Hematopoietic multipotent progenitor cell treated with erythropoietin and hydrocortisone succinate and interleukin-3 and kit ligand, for 6 days (in vitro differentiated cells): ENCODE measurements around the gene PMEL.
"Not testable (repeated sequence)": the region's sequence is repeated elsewhere in the genome, so short reads cannot be mapped to it uniquely, and the experiment has no call there.

Experiments used
- DNase-seq: peaks from one replicate; pipeline ENCODE4 v3.0.0-alpha.2; 2015

PMEL gene

DNA sequence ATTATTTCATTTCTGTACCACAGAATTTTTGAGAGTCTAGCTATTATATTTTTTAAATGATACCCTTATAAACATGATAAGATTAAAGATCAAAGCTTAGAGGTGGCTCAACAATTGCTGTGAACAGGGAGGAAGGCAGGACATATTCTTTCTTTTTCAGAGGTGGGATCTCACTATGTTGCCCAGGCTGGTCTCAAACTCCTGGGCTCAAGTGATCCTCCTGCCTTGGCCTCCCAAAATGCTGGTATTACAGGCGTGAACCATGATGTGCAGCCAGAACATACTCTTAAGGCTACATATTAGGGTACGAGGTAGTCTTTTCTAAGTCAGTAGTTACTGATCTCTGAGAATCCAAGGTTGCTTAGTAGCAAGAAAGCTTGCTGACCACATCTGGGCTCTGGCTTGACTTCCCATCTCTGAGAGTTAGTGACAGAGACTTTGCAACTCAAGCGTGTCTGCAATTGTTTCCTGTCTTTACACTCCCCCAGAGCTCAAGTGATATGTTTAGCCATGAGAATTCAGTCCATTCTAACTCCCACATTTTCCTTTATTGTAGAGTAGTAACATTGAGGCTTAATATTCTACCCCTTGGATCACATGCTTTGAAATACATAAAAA lies 16.6 kb upstream of the PMEL start:
- peak; percentile 46 for DNase-seq

DNA sequence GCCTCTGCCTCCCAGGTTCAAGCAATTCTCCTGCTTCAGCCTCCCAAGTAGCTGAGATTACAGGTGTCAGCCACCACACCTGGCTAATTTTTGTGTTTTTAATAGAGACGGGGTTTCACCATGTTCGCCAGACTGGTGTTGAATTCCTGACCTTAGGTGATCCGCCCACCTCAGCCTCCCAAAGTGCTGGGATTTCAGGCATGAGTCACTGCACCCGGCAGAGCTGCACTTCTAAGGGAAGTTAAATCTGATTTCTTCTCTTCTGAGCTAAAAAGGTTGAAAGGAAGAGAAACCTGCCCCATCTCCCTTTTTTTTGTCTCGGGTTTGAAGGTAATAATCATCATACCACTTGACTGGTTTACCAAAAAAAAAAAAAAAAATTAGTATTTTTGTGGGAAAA lies 16.0 kb upstream of the PMEL start:
- DNase-seq, result not testable (repeated sequence)

DNA sequence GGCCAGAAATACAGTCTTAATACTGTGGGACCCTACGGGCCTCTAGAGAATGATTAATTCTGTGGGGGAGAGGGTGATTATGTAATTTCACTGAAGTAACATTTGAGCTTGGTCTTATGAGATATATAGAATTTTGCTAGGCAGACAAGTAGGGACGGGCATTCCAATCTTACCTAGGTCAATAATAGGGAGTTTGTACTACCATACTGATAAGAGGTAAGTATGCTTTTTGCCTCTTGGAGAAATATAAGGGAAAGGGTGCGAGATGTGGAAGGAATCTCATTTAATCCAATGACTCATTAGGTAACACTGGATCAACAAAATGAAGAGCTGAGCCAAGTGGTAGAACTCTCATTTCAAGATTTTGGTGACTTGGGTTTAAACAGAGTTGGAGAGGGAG lies 13.2 kb upstream of the PMEL start:
- no peak for DNase-seq

DNA sequence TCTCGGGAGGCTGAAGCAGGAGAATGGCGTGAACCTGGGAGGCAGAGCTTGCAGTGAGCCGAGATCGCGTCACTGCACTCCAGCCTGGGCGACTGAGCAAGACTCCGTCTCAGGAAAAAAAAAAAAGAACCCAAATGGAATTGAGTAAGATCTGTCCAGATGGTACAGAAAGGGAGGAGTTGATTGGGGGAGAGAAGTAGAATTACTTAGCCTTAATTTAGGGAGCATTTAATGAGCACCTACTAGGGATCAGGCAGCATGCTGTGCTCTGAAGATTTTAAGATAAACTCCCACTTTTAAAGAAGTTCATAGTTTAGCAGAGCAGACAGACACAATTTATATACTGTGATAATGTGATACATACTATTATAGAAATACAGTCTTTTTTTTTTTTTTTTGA lies 12.6 kb upstream of the PMEL start:
- no peak for DNase-seq

DNA sequence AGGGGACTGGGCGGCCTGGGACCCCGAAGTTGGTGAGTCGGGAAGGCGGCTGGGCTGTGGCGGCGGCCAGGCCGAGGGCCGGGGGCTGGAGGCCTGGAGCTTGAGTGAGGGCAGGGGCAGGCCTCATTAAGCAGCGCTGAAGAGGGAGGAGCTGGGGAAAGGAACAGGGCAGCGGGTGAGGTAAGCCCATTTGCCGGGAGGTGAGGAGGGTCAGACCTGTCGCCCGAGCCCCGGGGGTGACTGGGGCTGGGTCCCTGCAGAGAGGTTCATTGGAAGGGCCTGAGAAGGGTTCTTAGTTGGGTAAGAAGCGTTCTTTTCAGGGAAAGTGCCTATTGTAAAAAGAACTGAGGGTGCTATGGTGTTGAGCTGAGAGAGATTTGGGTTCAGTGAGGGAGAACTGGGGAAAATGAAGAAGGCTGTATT lies 8.5 kb upstream of the PMEL start:
- DNase-seq, result peak; percentile 72

DNA sequence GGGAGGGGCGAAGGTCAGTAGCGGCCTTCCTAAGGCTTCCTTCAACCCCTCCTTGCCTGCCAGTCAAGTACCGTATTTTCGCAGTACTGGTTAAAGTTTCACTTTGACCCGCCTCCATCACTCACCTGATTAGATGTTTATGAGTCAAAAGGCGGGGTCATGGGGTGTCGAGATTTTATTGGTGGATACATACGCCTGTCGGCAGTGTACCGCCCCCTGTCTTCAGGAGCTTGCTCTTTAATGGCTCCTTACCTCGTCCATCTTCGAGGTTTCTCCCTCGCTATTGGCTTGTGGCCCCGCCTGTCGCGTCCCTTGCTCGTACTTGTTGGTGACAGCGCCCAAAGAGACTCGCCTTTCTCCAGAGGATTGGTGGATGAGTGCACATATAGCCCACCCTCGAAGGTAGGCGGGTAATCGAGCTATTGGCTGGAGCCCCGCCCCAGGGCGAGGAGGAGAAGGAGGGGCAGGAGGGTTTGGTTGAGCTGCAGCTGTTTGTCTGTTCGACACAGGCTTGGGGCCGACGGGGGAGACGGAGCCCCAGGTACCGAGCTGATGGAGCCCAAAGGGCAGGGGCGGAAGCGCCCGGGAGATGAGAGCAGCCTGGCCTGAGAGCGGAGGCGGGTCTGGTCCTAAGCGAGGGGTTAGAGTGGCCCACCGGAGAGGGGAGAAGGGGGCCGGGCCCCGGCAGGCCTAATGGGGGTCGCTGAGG lies 7.9 kb upstream of the PMEL start, which contains the start of gene RAB5B:
Gene RAB5B, plus strand, starts transcription at position 480 of the 709 bp plus-strand sequence. CDS start 12,883 bp downstream, outside the sequence.
- DNase-seq, result peak; percentile 100

DNA sequence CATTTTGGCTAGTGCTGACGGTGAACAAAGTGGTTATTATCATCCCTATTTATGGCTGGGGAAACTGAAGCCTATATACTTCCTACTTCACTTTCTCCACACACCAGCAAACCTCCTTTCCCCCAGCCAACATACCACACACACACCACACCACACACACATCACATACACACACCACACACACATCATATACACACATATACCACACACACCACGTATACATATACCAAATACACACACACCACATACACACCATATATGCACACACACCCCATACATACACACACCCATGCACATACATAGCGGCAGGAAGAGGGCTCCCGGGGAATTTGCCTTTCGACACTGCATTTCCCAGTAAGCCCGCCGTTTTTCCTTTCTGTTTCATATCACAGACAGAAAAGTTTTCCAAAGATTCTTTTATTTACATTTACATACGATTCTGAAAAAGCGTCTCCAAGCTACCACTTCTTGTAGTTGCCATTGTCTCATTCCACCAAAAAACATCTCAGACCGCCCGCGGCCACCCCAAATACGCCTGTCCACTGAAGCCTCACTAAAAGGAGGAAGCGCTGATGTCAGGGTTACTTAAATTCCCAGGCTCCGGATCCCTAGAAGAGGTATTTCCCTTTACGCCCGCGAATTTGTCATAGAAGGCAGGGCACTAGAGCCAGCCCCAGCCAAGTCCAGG lies 7.2 kb upstream of the PMEL start:
- DNase-seq, result peak; percentile 53

DNA sequence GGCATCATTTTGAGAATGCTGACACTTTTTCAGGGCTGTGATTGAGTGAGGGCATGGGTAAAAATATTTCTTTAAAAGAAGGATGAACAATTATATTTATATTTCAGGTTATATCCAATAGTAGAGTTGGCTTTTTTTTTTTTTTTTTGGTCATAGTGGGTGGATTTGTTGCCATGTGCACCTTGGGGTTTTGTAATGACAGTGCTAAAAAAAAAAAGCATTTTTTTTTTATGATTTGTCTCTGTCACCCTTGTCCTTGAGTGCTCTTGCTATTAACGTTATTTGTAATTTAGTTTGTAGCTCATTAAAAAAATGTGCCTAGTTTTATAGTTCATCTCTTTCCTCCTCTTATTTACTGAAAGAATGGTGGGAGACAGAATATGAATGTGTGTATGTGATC lies 6.6 kb upstream of the PMEL start:
- peak; percentile 14 for DNase-seq

DNA sequence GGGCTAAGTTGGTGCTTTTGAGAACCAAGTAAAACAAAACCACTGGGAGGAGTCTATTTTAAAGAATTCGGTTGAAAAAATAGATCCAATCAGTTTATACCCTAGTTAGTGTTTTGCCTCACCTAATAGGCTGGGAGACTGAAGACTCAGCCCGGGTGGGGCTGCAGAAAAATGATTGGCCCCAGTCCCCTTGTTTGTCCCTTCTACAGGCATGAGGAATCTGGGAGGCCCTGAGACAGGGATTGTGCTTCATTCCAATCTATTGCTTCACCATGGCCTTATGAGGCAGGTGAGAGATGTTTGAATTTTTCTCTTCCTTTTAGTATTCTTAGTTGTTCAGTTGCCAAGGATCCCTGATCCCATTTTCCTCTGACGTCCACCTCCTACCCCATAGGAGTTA lies 6.2 kb upstream of the PMEL start:
- DNase-seq, result peak; percentile 66

DNA sequence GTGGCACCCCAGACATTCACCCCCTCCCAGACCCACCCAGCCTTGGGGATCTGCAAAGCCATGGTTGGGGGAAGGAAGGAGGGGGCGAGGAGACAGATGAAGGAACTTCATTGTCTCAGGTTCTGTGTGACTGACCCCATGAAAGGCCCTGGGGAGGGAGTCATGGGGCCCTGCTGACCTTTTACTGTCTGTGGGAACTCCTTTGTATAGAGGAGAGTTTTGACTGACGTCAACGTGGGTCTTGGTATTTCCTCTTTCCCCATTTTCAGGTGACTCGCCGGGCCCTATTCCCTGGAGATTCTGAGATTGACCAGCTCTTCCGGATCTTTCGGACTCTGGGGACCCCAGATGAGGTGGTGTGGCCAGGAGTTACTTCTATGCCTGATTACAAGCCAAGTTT lies 4.9 kb upstream of the PMEL start:
- DNase-seq, result no peak

DNA sequence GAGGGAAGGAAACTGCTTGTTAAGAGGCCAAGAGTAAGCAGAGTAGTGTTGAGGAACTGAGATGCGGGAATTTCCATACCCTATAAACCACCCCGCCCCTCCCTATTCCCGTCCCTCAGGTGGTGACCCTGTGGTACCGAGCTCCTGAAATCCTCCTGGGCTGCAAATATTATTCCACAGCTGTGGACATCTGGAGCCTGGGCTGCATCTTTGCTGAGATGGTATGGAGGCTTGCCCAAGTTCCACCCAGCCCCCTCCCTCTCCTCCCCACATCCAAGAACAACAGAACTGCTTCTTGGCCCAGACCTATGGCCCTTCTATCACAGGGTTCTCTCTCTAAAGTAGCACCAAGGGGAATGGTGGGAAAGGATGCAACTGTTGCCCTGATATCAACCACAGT lies 3.5 kb upstream of the PMEL start:
- DNase-seq, result no peak

DNA sequence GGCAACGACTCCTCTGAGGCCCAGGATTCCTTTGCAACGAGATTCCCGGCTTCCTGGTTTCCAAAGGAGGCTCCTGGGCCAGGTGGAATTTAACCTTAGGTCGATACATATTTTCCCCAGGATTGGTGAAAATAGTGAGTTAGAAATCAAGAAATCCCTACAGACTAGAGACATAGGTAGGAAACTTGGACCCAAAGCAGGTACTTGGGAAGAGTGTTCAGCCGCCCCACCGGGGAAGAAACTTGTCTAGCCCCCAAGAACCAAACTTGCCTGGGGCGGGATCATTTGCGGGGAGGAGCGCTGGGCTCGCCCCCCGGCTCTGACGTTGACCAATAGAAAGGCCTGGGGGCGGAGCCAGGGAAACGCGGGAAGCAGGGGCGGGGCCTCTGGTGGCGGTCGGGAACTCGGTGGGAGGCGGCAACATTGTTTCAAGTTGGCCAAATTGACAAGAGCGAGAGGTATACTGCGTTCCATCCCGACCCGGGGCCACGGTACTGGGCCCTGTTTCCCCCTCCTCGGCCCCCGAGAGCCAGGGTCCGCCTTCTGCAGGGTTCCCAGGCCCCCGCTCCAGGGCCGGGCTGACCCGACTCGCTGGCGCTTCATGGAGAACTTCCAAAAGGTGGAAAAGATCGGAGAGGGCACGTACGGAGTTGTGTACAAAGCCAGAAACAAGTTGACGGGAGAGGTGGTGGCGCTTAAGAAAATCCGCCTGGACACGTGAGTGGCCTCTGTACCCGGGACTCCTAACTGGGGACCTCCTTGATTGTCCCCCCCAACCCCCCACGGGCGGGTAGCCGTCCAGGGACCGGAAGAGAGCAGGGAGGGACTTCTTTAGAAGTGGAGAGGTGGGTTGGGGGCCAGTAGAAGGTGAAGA lies 803 bp upstream of the PMEL start, which contains the start of gene CDK2:
Gene CDK2, plus strand, starts transcription at position 423 of the 874 bp plus-strand sequence. Its CDS starts 179 bp downstream, at position 602.
- peak; percentile 97 for DNase-seq

DNA sequence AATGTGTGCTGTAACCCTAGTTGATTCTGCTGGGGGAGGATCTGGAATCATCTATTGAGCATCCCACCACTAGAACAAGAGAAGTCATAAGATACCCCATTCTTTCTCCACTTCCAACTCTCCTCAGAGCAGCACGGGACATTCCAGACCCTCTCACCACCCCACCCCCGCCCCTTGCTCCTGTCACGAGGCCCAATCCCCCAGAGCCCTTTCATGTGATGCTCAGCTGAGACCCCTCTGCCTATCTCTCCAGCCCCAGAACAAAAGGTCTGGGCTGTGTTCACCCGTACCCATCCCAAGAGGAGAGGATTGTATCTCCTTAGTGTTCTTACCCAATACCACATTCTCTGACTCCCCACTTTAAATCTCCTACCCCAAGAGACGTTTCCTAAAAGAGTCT lies 602 bp downstream of the PMEL start:
- no peak for DNase-seq

DNA sequence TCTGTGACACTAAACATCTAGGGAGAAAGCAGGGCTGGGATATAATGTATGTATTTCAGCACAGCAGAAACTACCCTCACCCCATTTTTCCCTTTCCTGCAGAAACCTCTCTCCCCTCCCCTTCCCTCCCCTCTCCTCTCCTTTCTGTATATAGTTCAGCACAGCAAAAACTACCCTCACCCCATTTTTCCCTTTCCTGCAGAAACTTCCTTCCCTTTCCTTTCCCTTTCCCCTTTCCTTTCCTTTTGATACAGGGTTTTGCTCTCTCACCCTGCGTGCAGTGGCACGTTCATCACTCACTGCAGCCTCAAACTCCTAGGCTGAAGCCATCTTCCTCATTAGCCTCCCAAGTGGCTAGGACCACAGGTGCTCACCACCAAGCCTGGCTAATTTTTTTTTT lies 2.1 kb downstream of the PMEL start:
- no peak for DNase-seq

DNA sequence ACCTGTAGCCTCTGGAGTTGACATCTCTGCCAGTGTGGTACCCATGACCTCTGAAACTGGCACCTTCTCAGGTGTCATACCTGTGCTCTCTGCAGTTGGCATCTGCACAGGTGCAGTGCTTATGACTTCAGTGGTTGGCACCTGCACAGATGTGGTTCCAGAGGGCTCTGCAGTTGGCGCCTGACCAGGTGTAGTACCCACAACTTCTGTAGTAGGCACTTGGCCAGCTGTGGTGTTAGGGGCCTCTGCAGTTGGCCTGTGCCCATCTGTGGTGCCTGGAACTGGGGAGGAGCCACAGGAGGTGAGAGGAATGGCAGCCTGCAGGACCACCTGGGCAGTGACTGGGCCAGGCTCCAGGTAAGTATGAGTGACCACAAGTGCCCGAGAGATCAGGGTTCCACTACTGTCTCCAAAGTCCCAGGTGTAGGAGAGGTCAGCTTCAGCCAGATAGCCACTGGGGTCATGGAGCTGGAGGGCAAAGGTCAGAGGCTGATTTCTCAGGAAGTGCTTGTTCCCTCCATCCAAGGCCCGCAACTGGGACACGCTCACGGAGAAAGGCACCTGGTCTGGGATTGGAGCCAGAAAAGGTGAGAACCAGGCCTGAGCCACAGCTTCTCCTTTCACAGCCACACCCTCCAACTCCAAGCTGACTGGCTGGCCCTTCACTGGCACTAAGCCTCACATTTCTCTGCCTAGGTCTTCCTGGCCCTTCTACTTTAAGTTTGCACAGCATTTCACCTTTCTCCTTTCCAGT lies 8.6 kb downstream of the PMEL start:
- DNase-seq, result no peak

DNA sequence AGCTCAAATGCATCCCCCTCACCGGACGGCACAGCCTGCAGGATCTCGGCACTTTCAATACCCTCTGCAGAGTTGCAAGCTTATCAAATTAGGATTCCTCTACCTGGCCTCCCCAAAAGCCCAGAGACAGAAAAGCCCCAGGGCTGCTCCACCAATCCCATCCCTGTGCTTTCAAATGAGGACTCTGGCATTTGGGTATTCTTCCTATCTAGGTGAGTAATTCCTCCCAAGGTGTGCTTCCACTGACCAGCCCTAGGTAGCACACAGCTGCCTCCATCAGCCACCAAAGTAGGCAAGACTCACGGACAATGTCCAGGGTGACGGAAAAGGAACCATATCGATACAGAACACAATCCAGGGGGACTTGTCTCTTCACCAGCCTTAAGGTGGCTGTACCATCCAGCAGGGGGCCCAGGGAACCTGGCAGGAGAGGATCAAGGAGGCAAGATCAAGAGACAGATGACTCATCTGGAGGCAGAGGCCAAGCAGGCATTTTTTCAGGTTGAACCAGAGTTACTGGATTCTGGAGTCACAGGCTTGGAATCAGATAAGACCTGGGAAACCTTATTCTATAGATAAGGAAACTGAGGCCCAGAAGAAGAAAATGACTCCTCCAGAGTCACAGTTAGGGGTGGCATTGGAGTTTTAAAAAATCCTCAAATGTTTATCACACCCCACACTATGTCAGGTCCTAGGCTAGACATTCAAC lies 9.9 kb downstream of the PMEL start:
- DNase-seq, result peak; percentile 78

DNA sequence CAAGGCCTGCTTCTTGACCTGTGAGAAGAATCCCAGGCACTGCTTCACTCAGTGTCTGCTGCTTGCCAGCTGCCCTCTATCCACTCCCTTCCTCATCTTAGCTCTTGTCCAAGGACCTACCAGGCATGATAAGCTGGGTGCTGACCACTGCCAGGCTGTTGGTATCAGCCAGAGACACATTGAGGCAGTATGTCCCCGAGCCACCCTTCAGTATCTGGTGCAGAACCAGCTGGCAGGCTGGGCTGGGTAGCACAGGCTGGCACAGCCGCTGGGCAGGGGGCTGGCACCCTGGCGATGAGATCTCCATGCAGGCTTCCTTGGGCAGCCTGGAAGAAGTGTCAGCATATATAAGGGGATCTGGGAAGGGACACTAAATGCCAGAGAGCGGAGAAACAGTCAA lies 10.5 kb downstream of the PMEL start:
- peak; percentile 42 for DNase-seq

DNA sequence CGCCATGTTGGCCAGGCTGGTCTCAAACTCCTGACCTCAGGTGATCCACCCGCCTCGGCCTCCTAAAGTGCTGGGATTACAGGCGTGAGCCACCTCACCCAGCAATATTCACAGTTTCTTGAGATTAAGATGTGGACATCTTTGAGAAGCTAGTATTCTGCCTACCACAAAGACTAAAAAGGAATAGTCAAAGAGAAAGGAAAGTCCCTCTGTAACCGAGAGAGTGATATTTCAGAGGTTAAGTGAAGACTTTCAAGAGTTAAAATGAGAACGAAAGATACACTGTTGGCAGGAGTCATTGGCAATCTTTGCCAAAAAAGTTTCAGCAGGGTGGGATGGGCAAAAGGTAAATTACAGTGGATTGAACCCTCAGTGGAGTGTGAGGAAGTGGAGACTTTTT lies 19.3 kb downstream of the PMEL start:
- no peak for DNase-seq

DNA sequence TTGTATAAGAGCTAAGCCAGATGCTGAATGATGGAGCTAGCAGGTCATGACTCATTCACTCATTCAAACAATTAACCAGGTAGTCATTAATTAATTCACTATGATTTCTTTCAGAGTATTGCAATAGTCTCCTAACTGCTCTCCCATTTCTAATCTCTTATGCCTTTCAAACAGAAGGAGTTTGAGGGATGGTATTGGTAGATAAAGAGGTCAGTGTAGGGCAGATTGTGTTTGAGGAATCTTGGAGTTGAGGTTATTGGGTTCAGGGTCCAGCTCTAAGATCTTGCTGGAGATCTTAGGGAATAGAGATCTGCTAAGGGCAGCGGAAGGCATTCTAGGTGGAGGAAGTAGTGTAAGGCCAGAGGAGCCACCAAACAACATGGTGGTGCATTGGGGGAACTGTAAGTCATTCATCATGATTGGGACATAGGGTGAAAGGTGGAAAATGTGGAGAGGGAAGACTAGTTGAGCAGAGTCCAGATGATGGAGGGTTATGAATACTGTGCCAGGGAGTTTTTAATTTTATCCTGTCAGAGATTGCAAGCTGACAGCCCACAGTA lies 23.2 kb downstream of the PMEL start:
- DNase-seq, result no peak

DNA sequence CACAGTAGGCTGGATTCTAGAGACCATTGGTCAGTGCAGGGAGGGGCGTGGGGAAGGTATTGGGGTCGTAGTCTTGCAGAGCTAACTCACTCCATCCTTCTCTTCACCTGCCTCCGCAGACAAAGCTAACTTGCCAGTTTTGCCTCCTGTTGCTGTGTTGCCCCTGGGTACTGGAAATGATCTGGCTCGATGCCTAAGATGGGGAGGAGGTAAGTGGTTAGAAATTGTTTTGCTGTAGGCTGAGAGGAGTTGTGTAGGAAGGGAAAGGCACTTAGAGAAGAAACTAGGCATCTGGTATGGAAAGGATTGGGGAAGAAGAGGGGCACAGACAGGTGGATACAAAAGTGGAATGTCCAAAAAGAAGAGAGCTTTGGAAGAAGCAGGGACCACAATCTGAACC lies 23.8 kb downstream of the PMEL start:
- DNase-seq, result no peak

DNA sequence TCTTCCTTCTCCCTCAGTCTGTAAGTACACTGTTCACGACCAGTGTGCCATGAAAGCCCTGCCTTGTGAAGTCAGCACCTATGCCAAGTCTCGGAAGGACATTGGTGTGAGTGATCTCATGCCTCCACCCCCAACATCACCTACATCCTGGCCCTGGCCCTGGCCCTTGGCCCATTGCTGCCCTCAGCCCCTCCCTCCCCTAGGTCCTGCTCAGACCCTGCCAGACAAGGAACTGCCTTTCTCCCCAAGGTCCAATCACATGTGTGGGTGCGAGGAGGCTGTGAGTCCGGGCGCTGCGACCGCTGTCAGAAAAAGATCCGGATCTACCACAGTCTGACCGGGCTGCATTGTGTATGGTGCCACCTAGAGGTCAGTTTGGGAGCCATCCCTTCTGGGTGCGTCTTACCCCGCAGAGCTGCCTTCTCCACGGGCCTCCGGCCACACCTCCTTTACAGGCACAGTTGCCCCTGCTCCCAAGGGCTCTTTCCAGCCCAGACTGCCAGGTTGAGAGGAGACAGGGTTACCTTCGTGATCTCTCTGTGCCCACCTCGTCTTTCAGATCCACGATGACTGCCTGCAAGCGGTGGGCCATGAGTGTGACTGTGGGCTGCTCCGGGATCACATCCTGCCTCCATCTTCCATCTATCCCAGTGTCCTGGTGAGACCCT lies 25.6 kb downstream of the PMEL start:
- DNase-seq, result peak; percentile 94
